ENCODE data around the gene GPC5.

The GPC5 gene

DNA sequence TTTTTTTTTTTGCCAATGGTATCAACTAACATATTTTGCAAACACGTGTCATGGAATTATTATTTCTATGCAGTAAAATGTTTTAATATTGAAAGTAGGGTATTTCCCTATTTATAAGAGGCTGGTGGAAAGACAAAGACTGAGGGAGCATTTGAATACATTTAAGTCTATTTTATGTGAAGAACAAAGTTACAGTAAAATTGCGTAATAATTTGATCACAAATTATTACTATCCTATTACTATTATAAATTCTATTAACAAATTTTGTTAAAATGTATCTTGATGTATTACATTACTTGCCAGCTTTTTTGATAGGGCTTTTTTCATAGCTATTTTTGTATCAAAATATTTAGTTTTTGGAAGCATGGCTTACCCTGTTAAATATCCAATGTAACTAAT, 58.4 kb downstream of the GPC5 start:
- no peak for DNase-seq (ENCODE audit: low read depth in 2 of 2)

- DNase-seq (ENCODE audit: low read depth in 2 of 2): no peak
These were observed 61.1 kb downstream of the GPC5 start for GRCh38 chr13:91459485-91459884.

GRCh38 chr13:91464336-91464735, 65.9 kb downstream of the GPC5 start:
- no peak for DNase-seq (ENCODE audit: low read depth in 2 of 2)

DNA sequence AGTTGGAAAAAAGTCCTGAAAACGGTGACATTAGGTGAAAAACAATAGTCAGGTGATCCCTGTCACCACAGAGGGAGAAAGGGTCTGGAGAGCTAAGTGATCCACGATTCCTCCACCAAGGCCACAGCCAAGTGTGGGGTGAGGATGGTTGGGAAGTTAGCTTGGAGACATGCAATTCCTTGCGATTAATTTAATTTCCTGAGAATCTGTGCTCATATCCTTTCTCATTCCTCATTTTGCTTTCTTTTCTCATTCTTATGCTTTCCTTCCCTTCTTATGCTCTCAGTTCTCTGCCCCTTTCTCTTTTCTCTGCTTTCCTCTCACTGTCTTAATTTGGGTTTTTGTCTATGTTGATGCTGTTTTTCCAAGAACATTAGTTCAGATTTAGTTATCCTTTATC, 68.8 kb downstream of the GPC5 start:
- DNase-seq (ENCODE audit: low read depth in 2 of 2): no peak

DNA sequence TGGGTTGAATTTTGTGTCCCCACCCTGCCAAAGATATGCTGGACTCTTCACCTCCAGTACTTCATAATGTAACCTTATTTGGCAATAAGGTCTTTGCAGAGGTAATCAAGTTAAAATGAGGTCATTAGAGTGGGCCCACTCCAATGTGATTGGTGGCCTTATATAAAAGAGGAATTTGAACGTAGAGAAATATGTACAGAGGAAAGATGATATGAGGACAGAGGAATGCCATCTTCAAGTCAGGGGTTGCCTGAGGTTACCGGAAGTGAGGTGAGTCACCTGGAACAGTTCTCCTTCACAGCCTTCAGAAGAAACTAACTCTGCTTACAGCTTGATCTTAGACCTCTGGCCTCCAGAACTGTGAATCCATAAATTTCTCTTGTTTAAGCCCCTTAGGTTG, 69.9 kb downstream of the GPC5 start:
- DNase-seq (ENCODE audit: low read depth in 2 of 2): no peak

- no peak for DNase-seq (ENCODE audit: low read depth in 2 of 2)
These were observed 71.7 kb downstream of the GPC5 start for GRCh38 chr13:91470084-91470621.

GRCh38 chr13:91470681-91471080, 72.3 kb downstream of the GPC5 start:
- no peak for DNase-seq (ENCODE audit: low read depth in 2 of 2)

DNA sequence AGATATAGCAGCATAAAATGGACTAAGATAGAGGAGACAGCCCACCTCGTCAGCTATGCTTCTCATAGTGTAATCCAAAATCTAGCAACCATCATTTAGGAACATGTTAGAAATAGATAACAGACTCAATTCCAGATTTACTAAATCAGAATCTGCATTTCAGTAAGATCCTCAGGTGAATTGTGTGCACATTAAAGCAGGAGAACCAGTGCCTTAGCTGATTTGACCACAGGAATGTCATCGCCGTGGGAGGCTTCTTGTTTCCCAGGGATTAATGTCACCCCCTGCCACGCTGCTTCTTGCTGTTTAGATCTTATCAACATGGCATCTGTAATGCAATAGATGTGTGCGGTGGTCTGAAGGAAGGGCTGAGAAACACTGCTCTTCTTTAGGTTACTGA, 84.0 kb downstream of the GPC5 start:
- DNase-seq (ENCODE audit: low read depth in 2 of 2): no peak

- DNase-seq (ENCODE audit: low read depth in 2 of 2): no peak
These were observed 93.6 kb downstream of the GPC5 start for GRCh38 chr13:91491980-91492379.

DNA sequence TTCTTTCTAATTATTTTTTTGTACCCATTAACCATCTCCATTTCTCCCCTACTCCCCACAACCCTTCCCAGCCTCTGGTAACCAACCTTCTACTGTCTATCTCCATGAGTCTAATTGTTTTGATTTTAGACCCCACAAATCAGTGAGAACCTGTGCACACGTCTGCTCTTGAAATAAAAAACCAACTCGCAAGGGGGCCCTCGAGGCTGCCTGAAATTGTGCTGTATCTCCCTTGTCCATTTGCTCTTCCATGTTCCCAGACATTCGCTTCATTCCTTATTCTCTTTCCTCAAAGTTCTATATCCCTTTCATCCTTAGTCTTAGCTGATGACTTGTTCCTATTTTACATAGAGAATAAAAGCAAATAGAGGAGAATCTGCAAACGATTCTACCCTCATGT, 95.0 kb downstream of the GPC5 start:
- DNase-seq (ENCODE audit: low read depth in 2 of 2): no peak

GRCh38 chr13:91498298-91498697, 99.9 kb downstream of the GPC5 start:
- DNase-seq (ENCODE audit: low read depth in 2 of 2): no peak

DNA sequence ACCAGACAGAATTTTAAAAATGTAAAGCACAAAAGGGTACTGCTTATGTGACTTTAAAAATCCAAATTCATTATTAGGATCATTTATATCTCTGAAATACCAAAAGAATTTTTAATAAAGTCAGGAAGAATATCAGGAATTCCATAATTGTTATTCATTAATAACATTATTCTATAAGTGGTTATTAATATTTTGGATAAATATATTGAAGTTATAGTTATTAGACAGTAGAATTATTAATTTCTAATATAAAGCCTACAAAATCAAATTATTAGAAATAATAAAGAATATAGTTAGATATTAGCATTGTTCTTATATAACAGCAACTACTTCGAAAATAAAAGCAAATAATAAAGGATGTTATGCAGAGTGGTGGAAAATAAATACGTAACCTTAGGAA, 105.8 kb downstream of the GPC5 start:
- no peak for DNase-seq (ENCODE audit: low read depth in 2 of 2)

DNA sequence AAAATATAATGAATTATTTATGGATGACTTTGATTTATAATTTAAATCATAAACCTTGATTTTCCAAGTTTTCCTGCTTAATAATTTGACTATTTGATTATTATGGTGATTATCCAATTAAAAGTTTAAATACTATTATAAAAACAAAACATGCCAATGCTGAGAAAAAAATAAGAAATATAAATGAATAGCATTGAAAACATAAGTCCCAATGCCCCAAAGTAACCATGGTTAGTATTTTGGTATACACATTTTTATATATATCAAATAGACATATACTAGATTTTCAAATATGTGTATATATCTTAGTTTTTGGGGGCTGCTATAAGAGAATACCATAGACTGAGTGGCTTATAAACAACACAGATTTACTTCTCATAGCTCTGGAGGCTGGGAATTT, 108.3 kb downstream of the GPC5 start:
- no peak for DNase-seq (ENCODE audit: low read depth in 2 of 2)

DNA sequence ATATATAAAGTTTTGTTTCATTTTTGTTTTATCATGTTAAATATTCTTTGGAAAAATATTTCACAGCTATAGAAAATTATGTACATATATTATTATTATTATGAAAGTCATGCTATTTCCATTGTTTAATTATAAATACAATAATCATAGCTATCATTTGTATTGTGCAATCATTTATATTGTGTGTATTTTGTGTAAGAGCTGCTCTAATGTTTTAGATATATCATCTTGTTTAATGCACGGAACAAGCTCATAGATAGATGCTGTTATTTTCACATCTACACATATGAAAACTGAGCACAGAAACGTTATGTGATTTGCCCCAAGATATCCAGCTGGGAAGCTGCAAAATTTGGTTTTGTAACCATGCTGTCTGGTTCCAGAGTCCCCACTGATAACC, 111.6 kb downstream of the GPC5 start:
- no peak for DNase-seq (ENCODE audit: low read depth in 2 of 2)

GRCh38 chr13:91513790-91514189, 115.4 kb downstream of the GPC5 start:
- no peak for DNase-seq (ENCODE audit: low read depth in 2 of 2)

DNA sequence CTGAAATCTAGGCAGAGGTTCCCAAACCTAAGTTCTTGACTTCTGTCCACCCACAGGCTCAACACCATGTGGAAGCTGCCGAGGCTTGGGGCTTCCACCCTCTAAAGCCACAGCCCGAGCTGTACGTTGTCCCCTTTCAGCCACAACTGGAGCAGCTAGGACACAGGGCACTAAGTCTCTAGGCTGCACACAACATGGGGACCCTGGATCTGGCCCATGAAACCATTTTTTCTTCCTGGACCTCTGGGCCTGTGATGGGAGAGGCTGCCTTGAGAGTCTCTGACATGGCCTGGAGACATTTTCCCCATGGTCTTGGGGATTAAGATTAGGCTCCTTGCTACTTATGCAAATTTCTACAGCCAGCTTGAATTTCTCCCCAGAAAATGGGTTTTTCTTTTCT, 118.4 kb downstream of the GPC5 start:
- no peak for DNase-seq (ENCODE audit: low read depth in 2 of 2)

DNA sequence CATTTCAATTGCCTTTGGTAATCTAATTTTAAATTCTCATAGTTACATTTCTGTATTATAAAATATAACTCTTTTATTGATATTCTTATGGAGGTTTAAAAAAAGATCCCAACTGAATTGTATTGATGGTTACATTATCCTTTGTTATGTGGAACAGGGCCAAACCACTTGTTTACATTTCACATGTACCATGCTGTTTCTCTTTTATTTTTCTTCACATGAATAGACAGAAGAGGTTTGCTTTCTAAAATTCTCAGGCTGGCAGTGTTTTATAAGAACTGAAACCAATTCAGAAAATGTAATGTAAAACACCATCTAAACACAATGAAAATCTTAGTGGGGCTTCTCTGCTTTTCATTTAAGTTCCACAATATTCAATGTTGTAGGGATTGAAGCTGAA, 122.5 kb downstream of the GPC5 start:
- no peak for DNase-seq (ENCODE audit: low read depth in 2 of 2)

DNA sequence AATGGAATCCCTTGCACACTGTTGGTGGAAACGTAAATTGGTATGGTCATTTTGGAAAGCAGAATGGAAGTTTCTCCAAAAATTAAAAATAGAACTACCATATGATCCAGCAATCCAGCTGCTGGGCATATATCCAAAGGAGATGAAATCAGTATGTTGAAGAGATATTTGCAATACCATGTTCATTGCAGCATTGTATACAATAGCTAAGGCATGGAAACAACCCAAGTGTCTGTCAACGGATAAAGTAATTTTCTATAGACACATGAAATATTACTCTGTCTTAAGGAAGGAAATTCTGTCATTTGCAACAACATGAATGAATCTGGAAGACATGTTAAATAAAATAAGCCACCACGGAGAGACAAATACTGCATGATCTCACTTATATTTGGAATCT, 124.7 kb downstream of the GPC5 start:
- DNase-seq (ENCODE audit: low read depth in 2 of 2): no peak

DNA sequence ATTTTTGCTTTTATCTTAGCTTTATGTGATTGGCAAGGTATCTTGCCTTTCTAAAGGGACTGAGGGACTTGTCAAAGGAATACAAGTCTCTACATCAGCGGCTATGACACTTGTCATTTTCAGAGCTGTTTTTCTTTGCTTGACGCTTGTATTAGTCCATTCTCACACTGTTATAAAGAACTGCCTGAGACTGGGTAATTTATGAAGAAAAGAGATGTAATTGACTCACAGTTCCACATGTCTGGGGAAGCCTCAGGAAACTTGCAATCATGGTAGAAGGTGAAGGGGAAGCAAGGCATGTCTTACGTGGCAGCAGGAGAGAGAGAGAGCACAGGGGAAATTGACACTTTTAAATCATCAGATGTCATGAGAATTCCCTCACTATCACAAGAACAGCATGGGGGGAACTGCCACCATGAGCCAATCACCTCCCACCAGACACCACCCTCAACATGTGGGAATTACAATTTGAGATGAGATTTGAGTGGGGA, 128.2 kb downstream of the GPC5 start:
- no peak for DNase-seq (ENCODE audit: low read depth in 2 of 2)

DNA sequence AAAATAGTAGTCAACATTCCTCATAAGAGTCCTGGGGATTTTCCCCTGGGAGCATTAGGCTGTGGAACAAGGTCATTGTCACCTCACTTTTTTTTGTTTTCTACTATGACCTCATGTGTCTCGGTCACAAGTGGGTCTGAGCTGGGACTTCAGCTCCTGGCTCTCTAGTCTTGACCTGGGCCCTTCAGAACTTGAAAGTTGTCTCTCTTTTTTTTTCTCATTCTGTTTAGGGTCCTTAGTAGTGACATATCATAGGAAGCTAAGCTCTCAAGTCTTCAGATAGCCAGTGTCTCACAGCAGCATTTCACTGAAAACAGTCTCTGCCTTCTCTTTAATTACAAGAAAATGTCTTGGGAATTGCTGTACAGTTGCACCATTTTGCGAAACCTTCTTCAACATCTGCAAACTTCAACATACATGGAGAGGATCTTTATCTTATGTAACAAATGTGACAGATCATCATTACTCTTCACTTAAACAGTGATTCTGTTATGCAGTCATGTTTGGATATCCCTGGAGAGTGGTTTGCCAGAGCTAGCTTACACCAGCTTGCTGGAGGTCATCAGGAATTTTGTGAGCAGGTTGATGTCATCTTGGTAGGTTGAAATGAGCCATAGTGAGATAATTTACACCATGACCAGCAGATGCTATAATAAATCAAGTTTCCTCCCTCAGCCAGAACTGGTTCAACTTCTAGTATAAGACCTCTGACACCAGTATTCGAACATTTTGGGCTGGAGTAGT, 131.5 kb downstream of the GPC5 start:
- DNase-seq (ENCODE audit: low read depth in 2 of 2): no peak

DNA sequence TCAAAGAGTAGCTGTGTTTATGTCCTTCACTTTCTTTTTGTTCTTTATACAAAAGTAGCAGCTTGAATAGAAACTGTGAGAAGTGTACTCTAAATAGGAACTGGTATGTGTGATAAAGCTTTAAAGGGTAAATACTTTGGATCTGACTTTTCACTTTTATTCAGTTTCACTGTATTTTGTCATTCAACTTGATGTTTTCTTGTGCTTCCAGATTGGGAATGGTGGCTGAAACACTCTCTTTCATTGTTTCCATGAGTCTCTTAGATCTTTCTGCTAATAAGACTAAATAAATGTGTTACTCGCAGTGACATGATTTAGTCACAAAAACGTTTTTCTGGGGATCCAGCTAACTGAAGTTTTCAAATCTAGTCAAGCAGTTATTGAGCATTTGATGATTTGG, 133.2 kb downstream of the GPC5 start:
- no peak for DNase-seq (ENCODE audit: low read depth in 2 of 2)

GRCh38 chr13:91533354-91533753, 134.9 kb downstream of the GPC5 start:
- no peak for DNase-seq (ENCODE audit: low read depth in 2 of 2)

DNA sequence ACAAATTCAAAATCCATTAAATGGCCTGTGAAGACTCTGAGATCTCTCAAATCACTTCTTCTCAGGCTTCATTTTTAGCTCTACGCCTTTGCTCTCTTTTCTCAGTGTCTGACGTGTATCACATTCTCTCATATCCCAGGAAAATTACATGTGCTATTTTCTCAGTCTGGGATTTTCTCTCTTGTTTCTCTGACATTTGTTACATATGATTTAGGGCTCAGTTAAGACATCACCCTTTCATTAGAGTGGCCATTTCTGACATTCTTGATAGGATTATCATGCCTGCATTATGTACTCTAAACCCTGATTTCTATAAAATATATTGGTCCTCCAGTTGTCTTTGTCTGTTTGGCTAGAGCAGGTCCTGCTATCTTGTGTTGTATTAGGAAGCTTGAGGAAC, 136.6 kb downstream of the GPC5 start:
- DNase-seq (ENCODE audit: low read depth in 2 of 2): no peak

DNA sequence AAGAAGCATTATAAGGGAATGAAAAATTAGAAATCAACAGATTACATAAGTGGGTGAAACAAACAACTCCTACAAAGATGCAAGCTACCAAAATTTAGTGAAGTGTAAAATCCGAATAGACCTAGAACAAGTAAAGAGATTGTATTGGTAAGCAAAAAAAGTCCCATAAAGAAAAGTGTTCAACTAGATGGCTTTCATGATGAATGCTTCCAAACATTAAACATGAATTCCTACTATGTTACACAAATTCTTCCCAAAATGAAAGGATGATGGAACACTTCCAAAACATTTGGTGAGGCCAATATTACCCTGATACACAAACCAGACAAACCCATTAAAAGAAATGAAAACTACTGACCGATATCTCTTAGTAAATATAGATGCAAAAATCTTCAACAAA, 139.0 kb downstream of the GPC5 start:
- no peak for DNase-seq (ENCODE audit: low read depth in 2 of 2)
